Vagina (tissue), 2 donors: ENCODE results near the gene TMA16.

Experiments
- POLR2A ChIP-seq, 2 donors: fragments of 450-650 bp; IDR thresholded peaks; one replicate each; pipeline ENCODE4 v1.6.1; 2017; ENCODE audit warnings: antibody characterized with exemption in 2 of 2, mild to moderate bottlenecking in 2 of 2, moderate library complexity in 2 of 2
- TF ChIP-seq, protein P1 (sequence below), 3 experiments: fragments of 450-650 bp in 2 of 3; fragments of 200-600 bp in 1 of 3; sonication (generic) in 1 of 3; IDR thresholded peaks; one replicate each; pipeline ENCODE4 v1.5.1; 2017 to 2019; ENCODE audit warnings: antibody characterized with exemption in 3 of 3, mild to moderate bottlenecking in 2 of 3, moderate library complexity in 2 of 3

DNA sequence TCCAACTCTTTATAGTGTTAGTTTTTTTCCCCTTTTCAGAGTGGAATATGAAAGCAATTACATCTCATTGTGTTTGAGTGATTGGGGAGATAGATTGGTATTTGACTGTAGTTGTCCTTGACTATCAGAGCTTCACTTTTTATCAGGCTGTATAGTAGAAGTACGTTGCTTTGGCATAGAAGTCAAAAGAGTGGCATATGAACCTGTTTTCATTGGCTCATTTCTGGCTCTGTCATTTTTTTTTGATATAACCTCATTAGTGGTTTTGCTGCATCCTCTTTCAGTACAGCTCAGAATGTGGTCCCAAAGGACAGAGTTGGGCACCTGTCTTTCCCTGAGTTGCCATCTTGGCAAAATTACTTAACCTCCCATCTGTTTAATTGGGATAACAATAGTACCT is 1.4 kb downstream of the TMA16 start:
- TF ChIP-seq, protein P1, sequence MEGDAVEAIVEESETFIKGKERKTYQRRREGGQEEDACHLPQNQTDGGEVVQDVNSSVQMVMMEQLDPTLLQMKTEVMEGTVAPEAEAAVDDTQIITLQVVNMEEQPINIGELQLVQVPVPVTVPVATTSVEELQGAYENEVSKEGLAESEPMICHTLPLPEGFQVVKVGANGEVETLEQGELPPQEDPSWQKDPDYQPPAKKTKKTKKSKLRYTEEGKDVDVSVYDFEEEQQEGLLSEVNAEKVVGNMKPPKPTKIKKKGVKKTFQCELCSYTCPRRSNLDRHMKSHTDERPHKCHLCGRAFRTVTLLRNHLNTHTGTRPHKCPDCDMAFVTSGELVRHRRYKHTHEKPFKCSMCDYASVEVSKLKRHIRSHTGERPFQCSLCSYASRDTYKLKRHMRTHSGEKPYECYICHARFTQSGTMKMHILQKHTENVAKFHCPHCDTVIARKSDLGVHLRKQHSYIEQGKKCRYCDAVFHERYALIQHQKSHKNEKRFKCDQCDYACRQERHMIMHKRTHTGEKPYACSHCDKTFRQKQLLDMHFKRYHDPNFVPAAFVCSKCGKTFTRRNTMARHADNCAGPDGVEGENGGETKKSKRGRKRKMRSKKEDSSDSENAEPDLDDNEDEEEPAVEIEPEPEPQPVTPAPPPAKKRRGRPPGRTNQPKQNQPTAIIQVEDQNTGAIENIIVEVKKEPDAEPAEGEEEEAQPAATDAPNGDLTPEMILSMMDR (IDR thresholded peaks at IDR 0.05): no peak
- no peak for TF ChIP-seq POLR2A (IDR thresholded peaks at IDR 0.05)
